HepG2 (cell line): Measurements from ENCODE around the gene ADAM15. TPM values are rescaled to one million over a fixed set of nuclear protein-coding genes. Genes with fewer than 3 reads are reported as not detected.

Source experiments
- CREB1 ChIP-seq, 2 experiments: fragments of 450-650 bp in 1 of 2; IDR thresholded peaks; 2 replicates each; pipeline ENCODE4 v1.6.1; 2016 to 2017; ENCODE audit warnings: control low read depth in 1 of 2, mild to moderate bottlenecking in 1 of 2, missing compliant biosample characterization in 1 of 2, missing genetic modification characterization in 1 of 2
- DNMT1 ChIP-seq: sonication (generic); formaldehyde crosslinking; IDR thresholded peaks from 2 replicates; pipeline ENCODE4 v1.5.1; 2020; ENCODE audit warnings: mild to moderate bottlenecking, missing genetic modification reagents
- JARID2 ChIP-seq: sonication (generic); formaldehyde crosslinking; IDR thresholded peaks from 2 replicates; pipeline ENCODE4 v1.8.1; 2023; ENCODE audit warnings: missing genetic modification reagents, inconsistent platforms; ENCODE audit not compliant: insufficient replicate concordance
- MAFG ChIP-seq: sonication (generic); formaldehyde crosslinking; IDR thresholded peaks from 2 replicates; pipeline ENCODE4 v1.5.1; 2020; ENCODE audit warnings: mild to moderate bottlenecking, missing genetic modification reagents
- YY1 ChIP-seq: IDR thresholded peaks from 2 replicates; pipeline ENCODE4 v1.6.1; 2011; ENCODE audit warnings: low read length, low read depth, moderate library complexity, mild to moderate bottlenecking; ENCODE audit not compliant: insufficient read depth, insufficient replicate concordance
- ZFP36L2 ChIP-seq: sonication (generic); formaldehyde crosslinking; IDR thresholded peaks from 2 replicates; pipeline ENCODE4 v1.4.0; 2020; ENCODE audit warnings: missing genetic modification reagents
- ZNF776 ChIP-seq: sonication (generic); formaldehyde crosslinking; IDR thresholded peaks from 2 replicates; pipeline ENCODE4 v1.4.0; 2020; ENCODE audit warnings: mild to moderate bottlenecking, missing genetic modification reagents
- ZNF777 ChIP-seq: sonication (generic); formaldehyde crosslinking; IDR thresholded peaks from 2 replicates; pipeline ENCODE4 v1.4.0; 2020; ENCODE audit warnings: missing genetic modification reagents
- ZNF781 ChIP-seq: sonication (generic); formaldehyde crosslinking; IDR thresholded peaks from 2 replicates; pipeline ENCODE4 v1.5.1; 2020; ENCODE audit warnings: borderline replicate concordance, mild to moderate bottlenecking, missing genetic modification reagents; ENCODE audit errors: not compliant biosample characterization
- polyA plus RNA-seq, 8 experiments: library from polyadenylated mRNA; depleted of rRNA in 3 of 8; stranded (reverse) in 7 of 8; unstranded in 1 of 8; fragments of >200 nt; fragmentation: Illumina TruSeq in 4 of 8; extraction: Trizol in 4 of 8; gene quantifications; 2 replicates each; pipeline versions ENCODE4 v1.2.1 to v1.2.3, GENCODE V29; 2011 to 2016; ENCODE audit warnings: low read depth in 4 of 8, missing spikeins in 1 of 8, mixed read lengths in 1 of 8; ENCODE audit not compliant: insufficient read depth in 1 of 8
- total RNA-seq, 5 experiments: library from RNA; depleted of rRNA; stranded (reverse); fragments of >200 nt; fragmentation: Illumina TruSeq; extraction: Trizol; gene quantifications; 2 replicates each; pipeline ENCODE4 v1.2.3, GENCODE V29; 2016; ENCODE audit warnings: low read depth in 1 of 5
- TF ChIP-seq, protein P1 (sequence below): fragments of 450-650 bp; IDR thresholded peaks from 2 replicates; pipeline ENCODE4 v1.6.1; 2016
- TF ChIP-seq, protein P2 (sequence below): sonication (generic); formaldehyde crosslinking; IDR thresholded peaks from 2 replicates; pipeline ENCODE4 v1.4.0; 2020; ENCODE audit warnings: missing genetic modification reagents
- TF ChIP-seq, protein P3 (sequence below): sonication (generic); formaldehyde crosslinking; IDR thresholded peaks from 2 replicates; pipeline ENCODE4 v1.4.0; 2020; ENCODE audit warnings: mild to moderate bottlenecking, missing genetic modification reagents
- TF ChIP-seq, protein P4 (sequence below): sonication (generic); formaldehyde crosslinking; conservative IDR thresholded peaks from 2 replicates; pipeline ENCODE4 v1.8.0; 2022; ENCODE audit warnings: mild to moderate bottlenecking, moderate library complexity, missing genetic modification reagents
- TF ChIP-seq, protein P5 (sequence below): sonication (generic); formaldehyde crosslinking; IDR thresholded peaks from 2 replicates; pipeline ENCODE4 v1.5.1; 2020; ENCODE audit warnings: mild to moderate bottlenecking, moderate library complexity, missing genetic modification reagents

ADAM15 gene
- total and polyA plus RNA-seq, 2 of the 13 experiments (the other 11 are each of a cell fraction or from before 2014, with no cell fraction given): 17.9 to 25.6 TPM

DNA sequence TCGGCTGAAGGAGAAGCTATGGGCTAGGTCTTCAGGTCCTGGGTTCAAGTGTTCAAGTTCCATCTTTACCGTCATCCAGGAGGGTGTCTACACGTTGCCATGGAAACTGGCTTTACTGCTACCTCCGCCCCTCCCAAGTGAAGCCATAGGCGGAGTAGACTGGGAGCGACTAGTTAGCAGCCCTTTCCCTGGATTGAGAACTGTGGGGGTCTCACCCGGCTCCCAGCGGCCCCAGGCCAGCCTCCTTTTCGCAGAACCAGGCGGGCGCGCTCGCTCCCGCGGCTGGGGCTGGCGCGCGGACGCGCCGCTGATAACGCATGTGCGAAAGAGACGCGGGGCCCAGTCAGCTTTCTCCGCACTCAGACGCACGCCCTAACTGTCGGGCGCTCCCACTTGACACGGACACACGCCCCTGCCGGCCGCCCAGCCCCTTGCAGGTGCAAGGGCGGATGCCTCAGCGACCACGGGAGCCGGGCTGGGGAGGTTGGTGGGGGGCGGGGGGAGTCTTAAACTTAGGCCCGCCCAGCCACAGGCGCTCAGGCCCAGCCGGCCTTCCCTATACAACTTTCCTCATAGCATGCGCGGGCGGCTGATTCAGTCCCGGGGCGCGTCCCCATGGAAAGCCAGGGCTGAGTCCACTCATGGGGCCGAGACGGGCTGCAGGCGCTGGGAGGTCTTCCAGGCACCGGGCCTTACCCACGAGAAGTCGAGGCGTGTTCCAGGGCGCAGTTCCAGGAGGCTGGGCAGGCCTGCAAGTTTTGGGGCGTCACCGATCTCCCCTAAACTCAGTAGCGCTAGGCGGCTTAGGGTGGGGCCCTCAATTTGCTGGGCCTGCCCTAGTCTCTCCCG lies 19.8 kb downstream of the ADAM15 start (continued):
- TF ChIP-seq MAFG (CRISPR knock-in tag) (no peak), YY1 (peak; percentile 27), JARID2 (CRISPR knock-in tag) (no peak), CREB1 (IDR thresholded peaks at IDR 0.05) (no peak), CREB1 (CRISPR knock-in tag; IDR thresholded peaks at IDR 0.05) (no peak), DNMT1 (no peak), ZNF781 (CRISPR knock-in tag) (no peak), ZNF776 (CRISPR knock-in tag) (0 out of 2 replicates have a peak, but pooled peaks have one; percentile 62), ZNF777 (CRISPR knock-in tag) (no peak), ZFP36L2 (CRISPR knock-in tag) (no peak)
- TF ChIP-seq, protein P1, sequence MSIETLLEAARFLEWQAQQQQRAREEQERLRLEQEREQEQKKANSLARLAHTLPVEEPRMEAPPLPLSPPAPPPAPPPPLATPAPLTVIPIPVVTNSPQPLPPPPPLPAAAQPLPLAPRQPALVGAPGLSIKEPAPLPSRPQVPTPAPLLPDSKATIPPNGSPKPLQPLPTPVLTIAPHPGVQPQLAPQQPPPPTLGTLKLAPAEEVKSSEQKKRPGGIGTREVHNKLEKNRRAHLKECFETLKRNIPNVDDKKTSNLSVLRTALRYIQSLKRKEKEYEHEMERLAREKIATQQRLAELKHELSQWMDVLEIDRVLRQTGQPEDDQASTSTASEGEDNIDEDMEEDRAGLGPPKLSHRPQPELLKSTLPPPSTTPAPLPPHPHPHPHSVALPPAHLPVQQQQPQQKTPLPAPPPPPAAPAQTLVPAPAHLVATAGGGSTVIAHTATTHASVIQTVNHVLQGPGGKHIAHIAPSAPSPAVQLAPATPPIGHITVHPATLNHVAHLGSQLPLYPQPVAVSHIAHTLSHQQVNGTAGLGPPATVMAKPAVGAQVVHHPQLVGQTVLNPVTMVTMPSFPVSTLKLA: 0 out of 2 replicates have a peak, but pooled peaks have one; percentile 30
- TF ChIP-seq, protein P2, sequence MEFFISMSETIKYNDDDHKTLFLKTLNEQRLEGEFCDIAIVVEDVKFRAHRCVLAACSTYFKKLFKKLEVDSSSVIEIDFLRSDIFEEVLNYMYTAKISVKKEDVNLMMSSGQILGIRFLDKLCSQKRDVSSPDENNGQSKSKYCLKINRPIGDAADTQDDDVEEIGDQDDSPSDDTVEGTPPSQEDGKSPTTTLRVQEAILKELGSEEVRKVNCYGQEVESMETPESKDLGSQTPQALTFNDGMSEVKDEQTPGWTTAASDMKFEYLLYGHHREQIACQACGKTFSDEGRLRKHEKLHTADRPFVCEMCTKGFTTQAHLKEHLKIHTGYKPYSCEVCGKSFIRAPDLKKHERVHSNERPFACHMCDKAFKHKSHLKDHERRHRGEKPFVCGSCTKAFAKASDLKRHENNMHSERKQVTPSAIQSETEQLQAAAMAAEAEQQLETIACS (CRISPR knock-in tag): peak; percentile 95
- TF ChIP-seq, protein P3, sequence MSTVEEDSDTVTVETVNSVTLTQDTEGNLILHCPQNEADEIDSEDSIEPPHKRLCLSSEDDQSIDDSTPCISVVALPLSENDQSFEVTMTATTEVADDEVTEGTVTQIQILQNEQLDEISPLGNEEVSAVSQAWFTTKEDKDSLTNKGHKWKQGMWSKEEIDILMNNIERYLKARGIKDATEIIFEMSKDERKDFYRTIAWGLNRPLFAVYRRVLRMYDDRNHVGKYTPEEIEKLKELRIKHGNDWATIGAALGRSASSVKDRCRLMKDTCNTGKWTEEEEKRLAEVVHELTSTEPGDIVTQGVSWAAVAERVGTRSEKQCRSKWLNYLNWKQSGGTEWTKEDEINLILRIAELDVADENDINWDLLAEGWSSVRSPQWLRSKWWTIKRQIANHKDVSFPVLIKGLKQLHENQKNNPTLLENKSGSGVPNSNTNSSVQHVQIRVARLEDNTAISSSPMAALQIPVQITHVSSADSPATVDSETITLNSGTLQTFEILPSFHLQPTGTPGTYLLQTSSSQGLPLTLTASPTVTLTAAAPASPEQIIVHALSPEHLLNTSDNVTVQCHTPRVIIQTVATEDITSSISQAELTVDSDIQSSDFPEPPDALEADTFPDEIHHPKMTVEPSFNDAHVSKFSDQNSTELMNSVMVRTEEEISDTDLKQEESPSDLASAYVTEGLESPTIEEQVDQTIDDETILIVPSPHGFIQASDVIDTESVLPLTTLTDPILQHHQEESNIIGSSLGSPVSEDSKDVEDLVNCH: no peak
- TF ChIP-seq, protein P4, sequence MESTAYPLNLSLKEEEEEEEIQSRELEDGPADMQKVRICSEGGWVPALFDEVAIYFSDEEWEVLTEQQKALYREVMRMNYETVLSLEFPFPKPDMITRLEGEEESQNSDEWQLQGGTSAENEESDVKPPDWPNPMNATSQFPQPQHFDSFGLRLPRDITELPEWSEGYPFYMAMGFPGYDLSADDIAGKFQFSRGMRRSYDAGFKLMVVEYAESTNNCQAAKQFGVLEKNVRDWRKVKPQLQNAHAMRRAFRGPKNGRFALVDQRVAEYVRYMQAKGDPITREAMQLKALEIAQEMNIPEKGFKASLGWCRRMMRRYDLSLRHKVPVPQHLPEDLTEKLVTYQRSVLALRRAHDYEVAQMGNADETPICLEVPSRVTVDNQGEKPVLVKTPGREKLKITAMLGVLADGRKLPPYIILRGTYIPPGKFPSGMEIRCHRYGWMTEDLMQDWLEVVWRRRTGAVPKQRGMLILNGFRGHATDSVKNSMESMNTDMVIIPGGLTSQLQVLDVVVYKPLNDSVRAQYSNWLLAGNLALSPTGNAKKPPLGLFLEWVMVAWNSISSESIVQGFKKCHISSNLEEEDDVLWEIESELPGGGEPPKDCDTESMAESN (CRISPR knock-in tag): no peak
- TF ChIP-seq, protein P5, sequence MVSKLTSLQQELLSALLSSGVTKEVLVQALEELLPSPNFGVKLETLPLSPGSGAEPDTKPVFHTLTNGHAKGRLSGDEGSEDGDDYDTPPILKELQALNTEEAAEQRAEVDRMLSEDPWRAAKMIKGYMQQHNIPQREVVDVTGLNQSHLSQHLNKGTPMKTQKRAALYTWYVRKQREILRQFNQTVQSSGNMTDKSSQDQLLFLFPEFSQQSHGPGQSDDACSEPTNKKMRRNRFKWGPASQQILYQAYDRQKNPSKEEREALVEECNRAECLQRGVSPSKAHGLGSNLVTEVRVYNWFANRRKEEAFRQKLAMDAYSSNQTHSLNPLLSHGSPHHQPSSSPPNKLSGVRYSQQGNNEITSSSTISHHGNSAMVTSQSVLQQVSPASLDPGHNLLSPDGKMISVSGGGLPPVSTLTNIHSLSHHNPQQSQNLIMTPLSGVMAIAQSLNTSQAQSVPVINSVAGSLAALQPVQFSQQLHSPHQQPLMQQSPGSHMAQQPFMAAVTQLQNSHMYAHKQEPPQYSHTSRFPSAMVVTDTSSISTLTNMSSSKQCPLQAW (CRISPR knock-in tag): peak; percentile 34; the same call in 1 of the 2 replicates
